Epidermal melanocyte (primary cell): ENCODE measurements around the gene STON1.
"Not testable (repeated sequence)": the region's sequence is repeated elsewhere in the genome, so short reads cannot be mapped to it uniquely, and the experiment has no call there.

ENCODE experiments used
- DNase-seq: peaks from one replicate; pipeline ENCODE4 v3.0.0; 2011; ENCODE audit warnings: low spot score; ENCODE audit not compliant: insufficient read length

The STON1 gene

DNA sequence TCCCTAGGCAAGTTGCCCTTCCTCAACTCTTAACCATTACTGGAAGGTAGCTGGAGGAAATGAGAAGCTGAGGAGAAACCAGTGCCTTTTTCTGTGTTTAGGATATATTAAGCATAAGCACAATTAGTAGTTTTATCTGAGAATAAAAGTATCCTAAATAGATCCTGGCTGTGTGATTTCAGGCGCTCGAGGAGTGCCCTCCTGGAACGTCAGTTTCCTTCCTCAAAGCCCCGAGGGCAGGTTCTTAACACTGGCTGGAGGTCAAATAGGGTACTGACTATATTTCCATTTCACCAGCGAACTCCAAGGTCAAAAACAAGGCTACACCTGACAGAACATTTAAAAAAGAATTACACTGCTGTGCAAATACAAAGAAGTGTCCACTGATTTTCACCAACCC lies 1.5 kb upstream of the STON1 start:
- DNase-seq, result no peak

DNA sequence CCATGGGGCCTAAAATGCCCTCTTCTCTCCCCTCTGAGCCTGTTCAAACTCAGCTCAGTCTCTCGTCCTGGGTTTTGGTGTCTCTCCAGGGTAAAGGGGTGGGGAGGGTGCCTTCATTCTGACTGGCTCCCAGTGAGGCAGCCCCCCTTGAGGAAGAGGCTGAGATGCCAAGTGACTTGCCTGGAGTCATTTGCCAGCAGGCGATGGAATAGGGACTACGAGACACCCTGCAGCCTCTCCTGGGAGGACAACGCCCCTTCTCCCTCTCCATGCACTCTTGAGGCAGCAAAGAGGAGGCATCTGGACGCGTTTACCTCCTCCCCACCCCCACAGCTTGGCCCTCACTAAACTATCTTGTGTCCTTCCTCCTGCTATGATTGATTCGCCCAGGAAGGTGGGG lies 760 bp upstream of the STON1 start:
- DNase-seq, result no peak

DNA sequence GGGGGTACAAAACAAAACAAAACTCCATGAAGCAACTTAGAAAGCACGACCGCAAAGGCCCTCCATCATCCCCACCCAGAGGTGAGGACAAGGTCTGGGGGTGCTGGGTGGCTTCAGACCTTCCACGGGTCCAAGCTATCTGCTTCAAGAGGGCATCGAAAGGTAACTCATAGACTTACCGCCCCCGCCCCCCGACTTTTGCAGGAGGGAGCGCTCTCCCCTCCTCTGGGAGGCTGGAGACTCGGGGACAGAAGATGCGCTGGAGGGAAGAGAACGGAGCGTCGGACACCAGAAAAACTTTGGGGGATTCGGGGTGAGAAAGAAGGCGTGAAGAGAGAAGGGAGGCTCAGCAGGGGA lies 300 bp upstream of the STON1 start:
- DNase-seq, result no peak

- DNase-seq, result peak; percentile 90
Observed at GRCh38 chr2:48531141-48531648, 1.2 kb downstream of the STON1 start.

DNA sequence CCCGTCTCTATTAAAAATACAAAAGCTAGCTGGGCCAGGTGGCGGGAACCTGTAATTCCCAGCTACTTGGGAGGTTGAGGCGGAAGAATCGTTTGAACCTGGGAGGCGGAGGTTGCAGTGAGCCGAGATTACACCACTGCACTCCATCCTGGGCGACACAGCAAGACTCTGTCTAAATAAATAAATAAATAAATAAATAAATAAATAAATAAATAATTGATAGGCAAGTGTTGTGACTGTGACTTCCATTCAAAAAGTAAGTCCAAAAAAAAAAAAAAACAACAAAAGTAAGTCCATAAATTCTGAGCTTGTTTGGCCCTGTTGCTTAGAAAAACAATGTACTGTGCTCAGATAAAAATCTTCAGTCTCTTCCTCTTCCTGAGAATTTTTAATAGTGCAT lies 2.2 kb downstream of the STON1 start:
- no peak for DNase-seq

GRCh38 chr2:48532824-48533223 lies 2.9 kb downstream of the STON1 start:
- DNase-seq, result no peak

GRCh38 chr2:48534781-48535180 lies 4.8 kb downstream of the STON1 start:
- DNase-seq, result no peak

GRCh38 chr2:48540237-48540935 lies 10.4 kb downstream of the STON1 start:
- DNase-seq, result no peak

DNA sequence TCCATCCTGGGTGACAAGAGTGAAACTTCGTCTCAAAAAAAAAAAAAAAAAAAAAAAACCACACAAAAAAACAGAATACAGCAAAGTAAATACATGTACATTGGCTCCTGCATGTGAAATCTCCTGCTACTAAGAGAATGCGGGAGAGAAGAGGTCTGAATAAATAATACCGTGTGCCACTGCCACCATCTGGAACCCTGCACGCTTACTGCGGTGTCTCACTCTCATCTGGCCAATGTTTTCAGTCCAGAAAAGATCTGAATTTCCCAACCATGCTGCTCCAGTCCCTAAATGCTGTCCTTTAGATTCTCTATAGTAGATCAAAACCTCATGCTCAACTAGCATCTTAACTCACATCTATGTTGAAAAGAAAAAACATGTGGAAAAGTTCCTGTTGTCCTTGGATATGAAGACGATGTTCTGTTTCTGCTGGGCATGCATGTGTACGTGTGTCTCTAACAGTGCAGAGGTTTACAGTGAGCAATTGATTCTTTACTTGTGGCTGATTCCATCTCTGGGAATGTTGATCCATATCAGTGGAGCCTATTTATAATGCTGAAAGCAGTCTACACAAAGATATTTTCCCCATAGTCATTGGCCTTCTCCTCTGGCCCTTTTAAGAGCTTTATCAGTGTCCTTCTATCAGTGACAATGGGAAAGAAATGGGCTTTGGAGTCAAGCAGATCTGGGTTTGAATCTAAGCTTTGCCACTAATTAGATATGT lies 11.9 kb downstream of the STON1 start:
- DNase-seq, result no peak

DNA sequence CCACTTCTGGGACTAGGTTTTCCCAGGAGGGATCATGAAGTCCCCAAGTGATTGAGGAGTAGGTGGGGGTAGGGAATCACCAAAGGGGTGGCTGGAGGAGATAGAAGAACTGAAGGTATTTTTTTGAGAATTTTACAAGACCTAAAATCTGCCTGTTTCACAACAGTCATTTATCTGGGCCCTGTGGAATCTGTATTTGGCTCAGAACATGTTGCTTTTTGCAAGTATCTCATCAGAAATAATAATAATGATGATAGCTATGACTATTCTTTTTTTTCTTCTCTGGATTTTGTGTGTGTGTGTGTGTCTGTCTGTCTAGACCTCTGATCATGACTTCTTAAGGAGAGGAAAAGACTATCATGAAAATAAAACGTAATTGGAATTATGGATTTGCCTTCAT lies 13.9 kb downstream of the STON1 start:
- DNase-seq, result no peak

- no peak for DNase-seq
Observed at GRCh38 chr2:48545244-48545643, 15.3 kb downstream of the STON1 start.

DNA sequence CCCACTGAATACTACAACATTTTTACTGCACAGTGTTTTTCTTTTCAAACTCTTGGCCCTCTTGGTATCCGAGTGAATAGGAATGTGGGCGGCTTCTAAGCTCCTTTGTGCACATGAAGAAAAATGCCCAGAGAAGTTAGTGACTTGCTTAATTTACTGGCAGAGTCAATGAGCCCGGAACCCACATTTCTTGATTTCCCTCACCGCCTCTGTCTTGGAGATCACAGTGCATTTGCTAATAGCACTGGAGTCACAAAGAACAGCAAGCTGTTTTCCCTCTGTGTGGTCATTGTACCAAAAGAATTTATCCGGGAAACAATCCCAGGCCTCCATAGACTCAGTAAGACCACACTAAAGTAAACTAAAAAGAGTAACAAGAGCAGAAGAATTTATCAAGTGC lies 18.9 kb downstream of the STON1 start:
- DNase-seq, result no peak

GRCh38 chr2:48549972-48550371 lies 20.0 kb downstream of the STON1 start:
- no peak for DNase-seq

DNA sequence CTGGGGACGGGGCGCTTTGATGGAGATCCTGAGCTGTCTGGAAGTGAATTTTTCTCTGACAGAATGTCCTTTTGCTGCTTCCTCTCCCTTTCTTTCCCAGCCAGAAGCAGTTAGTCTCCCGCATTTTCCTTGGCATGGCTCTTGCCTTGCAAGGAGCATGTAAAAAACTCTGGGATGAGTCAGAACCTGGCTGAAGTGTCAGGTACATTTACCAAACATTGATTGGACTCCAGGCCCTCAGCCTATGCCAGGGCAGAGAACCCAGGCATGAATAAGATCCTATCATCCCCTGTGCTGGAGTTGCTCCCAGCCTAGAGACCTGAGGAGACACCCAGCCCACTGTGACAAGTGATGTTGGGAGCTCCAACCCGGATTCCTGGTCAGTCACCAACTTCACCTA lies 21.6 kb downstream of the STON1 start:
- DNase-seq, result no peak

GRCh38 chr2:48555071-48555470 lies 25.1 kb downstream of the STON1 start:
- not testable (repeated sequence) for DNase-seq

DNA sequence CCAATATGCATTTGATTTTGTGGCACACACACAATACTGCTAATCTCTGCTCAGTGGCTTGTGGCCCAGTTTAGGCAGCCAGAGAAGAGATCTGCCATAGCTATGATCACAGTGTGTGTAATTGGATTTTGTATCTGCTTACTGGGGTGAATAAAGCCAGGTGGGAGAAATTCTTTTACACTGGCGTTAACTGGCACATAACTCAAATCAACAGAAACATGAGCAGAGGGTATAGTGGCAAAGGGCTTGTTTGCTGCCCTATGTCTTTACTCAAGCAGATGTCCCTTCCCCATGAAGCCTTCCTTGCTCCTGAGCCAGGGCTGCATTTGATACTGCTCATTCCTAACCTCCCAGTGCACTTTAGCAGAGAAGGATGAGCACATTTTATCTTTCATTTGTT lies 28.5 kb downstream of the STON1 start:
- no peak for DNase-seq

DNA sequence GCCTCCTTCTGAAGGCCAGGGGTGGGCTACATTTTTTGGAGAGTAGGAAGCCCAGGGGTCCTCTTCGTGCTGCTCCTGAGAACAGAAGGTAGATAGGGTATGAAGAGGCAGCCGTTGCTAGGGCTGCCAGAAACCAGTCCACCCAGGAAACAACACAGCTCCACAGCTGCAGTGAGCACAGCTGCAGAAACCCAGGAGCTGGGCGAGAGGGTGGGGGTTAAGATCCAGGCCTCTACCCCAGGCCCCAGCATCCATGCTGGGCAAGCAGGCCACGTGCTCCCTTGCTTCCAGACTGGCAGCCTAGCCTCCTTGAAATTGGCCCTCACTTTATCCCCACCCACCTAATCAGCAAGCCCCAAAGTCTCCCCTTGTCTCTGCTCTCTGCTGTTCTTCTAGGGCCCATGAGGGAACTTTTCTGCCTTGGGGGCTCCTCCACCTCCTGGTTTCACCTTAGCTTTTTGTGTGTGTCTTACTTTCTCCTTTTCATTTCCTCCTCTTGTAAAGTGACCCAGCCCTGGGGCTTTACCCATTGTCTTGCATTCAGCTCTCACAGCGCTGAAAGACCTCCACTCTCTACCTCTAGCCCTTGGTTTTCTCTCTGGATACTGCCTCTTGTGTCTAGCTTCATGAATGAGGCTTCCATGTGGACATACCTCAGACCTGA lies 30.7 kb downstream of the STON1 start:
- DNase-seq, result no peak

- no peak for DNase-seq
Observed at GRCh38 chr2:48562281-48562680, 32.3 kb downstream of the STON1 start.

DNA sequence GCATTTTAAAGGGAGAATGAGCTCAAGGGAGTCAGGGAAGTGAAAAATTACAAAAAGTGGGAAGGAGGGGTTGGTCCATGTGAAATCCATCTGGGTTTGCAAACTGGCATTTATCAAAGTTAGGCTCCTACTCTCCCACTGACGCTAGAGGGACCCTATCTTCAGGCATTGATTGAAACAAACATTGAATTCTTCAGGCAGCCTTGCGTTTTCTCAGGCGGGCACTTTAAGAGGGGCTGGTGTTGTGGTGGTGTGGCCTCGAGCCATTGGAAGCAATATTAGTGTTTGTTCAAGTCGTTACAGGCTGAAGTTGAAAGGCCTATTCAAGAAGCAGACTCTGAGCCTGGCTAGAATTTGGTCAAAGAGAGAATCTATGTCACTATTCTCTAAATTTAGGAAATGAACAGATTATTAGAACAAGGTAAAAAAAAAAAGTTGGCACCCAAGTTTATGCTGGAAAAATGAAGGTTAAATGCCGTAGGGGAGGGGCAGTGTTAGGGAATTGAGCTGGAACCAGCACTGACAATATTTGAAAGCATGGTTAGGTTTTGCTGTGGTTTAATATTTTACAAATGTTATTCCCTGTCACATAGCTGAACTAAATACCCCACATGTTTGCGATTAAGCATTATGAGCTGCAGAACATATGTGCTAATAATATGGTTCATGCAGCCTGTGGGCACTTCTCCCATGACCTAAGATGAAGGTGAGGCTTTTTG lies 36.8 kb downstream of the STON1 start:
- peak; percentile 64 for DNase-seq

DNA sequence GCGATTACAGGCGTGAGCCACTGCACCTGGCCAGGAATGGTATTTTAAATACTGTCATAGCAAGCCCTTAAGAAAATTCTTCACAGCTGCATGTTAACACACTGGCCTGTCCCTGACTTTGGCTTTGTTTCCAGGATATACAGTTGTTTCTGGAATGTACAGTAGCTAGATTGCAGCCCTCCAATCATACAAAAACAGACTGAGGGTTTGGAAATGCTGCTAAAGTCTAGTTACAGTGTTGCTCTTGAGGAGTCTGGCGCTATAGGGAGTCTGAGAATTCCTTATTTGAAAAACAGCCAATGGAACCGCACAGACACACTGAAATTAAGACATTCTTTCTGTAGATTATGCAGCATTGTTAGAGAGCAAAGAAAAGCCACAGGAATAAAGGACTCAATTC lies 37.7 kb downstream of the STON1 start:
- no peak for DNase-seq

- DNase-seq, result no peak
Observed at GRCh38 chr2:48568547-48568946, 38.6 kb downstream of the STON1 start.

- no peak for DNase-seq
Observed at GRCh38 chr2:48569433-48569832, 39.5 kb downstream of the STON1 start.
